Stimulated activated memory B cell treated with anti-CD40 and anti-IgM and Interleukin-4, amounts not matched to agents 10 μg/mL and 1 μg/mL and 100 μg/mL, for 72 hours (primary cell): ENCODE data around the gene LMO7.

Experiments
- ATAC-seq: fragments of 150-1000 bp; cut with Tn5 transposase; 2 replicates; pipeline ENCODE4 v1.10.0; 2021
- H3K27ac Mint-ChIP-seq: one replicate; pipeline ENCODE4 v1.8.0; 2022; ENCODE audit warnings: mild to moderate bottlenecking, mixed read lengths
- H3K27me3 Mint-ChIP-seq: one replicate; pipeline ENCODE4 v1.8.0; 2022; ENCODE audit warnings: mixed read lengths
- H3K36me3 Mint-ChIP-seq: one replicate; pipeline ENCODE4 v1.8.0; 2022; ENCODE audit warnings: mixed read lengths
- H3K4me1 Mint-ChIP-seq: one replicate; pipeline ENCODE4 v1.8.0; 2022; ENCODE audit warnings: mixed read lengths
- H3K4me3 Mint-ChIP-seq: one replicate; pipeline ENCODE4 v1.8.0; 2022; ENCODE audit warnings: mild to moderate bottlenecking, moderate library complexity, mixed read lengths
- H3K9me3 Mint-ChIP-seq: one replicate; pipeline ENCODE4 v1.8.0; 2022; ENCODE audit warnings: mixed read lengths

LMO7 gene

DNA sequence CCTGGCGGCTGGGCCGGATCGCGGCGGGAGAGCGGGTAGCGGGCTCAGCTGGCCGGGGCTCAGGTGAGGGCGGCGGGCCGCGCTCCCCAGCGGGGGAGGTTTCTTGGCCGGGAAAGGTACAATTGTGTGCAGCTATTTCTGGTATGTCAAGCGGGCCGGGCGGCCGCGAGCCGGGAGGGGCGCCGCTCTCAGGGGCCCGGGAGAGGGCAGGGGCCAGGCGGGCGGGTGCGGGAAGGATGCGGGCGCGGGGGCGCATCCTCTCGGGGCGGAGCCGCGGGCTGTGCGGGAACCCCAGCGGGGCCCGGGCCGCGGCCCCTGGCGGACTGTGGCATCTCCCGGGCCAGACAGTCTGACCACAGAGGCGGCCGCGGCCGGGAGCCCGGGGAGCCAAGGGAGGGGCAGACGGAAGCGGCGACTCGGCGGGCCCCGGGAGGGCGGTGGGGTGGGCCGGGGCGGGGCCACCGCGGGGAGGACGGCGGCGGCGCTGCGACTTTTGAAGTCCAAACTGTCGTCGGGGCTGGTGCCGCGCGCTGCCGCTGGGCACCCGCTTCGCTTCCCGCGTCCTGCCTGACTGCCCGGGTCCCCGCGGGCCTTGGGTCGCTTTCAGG lies at the start of gene LMO7:
TSS of gene LMO7 (plus strand) at position 503 of the 608 bp plus-strand sequence. CDS start 328 bp downstream, outside the sequence.
- Mint-ChIP-seq H3K36me3 (no peaks in the 10 kb centered on the region), H3K9me3 (no peaks in the 10 kb centered on the region), H3K27me3 (no peaks in the 10 kb centered on the region), H3K4me3 (peak within 1 kb of the TSS; percentile 79), H3K4me1 (peaks cover 6% of the 10 kb centered on the region), H3K27ac (peak within 1 kb of the TSS; percentile 35)
- peak; percentile 81 for ATAC-seq

DNA sequence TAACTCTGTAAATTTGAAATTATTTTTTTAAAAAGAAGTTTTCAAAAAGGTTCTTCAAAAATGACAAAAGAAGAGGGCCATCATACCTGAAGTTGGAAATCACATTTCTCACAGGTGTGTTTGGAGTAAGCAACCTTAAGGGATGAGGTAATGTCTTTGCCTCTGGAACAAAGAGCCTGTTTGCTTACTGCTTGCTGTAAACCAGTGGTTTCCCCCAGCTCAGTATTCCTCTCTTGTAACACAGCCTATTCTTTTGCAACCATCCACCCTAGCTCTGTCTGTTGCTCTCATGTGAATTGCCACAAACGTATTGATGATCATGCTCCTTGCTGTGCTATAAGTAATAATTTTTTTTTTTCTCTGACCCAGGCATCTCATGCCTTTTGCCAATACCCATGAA lies 48.5 kb upstream of the LMO7 start:
- Mint-ChIP-seq H3K4me1 (peaks cover 23% of the 10 kb centered on the region), H3K4me3 (no peak overlapping the region), H3K27ac (peak overlapping the region; percentile 49)

DNA sequence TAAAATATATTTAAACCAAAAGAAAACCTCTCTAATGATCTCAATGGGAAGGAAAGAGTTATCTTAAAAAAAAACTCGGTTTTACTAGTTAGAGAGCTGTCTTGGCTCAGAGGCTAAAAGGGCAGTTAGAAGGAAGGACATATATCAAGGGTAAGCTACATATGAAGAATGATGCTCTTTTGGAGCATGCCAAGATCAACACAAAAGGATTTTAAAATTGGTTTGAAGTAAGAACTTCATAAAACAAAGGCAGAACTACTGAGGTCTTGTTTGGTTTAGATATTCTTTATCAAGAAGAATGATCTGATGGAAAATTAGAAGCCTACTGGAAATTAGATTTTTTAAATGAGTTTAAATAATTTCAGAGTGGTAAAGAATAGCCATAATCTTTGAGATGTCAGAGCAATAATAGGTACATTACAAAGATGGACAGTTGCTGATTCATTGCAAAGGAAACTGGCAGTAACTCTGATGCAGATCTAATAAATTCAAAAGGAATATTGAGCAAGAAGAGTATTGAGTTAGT lies 39.4 kb upstream of the LMO7 start:
- no peaks in the 10 kb centered on the region for H3K9me3 Mint-ChIP-seq

More for the DNA sequence above, 48.5 kb upstream of the LMO7 start:
- H3K9me3 Mint-ChIP-seq: peaks cover 6% of the 10 kb centered on the region
- no peak for ATAC-seq
- no peaks in the 10 kb centered on the region for H3K27me3 Mint-ChIP-seq
- peaks cover 54% of the 10 kb centered on the region for H3K36me3 Mint-ChIP-seq

DNA sequence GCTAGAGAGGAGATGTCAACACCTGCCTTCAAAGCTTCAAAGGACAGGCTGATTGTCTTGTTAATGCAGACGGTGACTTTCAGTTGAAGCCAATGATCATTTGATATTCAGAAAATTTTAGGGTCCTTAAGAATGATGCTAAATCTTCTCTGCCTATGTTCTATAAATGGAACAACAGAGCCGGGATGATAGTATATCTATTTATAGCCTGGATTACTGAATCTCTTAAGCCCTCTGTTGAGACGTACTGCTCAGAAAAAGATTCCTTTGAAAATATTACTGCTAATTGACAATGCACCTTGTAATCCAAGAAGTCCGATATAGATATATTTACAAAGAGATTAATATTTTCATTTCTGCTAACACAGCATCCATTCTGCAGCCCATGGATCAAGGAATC lies 35.8 kb upstream of the LMO7 start:
- H3K27ac Mint-ChIP-seq: no peak overlapping the region
- H3K36me3 Mint-ChIP-seq: peaks cover 39% of the 10 kb centered on the region
- H3K4me3 Mint-ChIP-seq: no peak overlapping the region
- no peak for ATAC-seq
- H3K9me3 Mint-ChIP-seq: no peaks in the 10 kb centered on the region
- H3K4me1 Mint-ChIP-seq: no peaks in the 10 kb centered on the region
- H3K27me3 Mint-ChIP-seq: no peaks in the 10 kb centered on the region

More for the DNA sequence above, 39.4 kb upstream of the LMO7 start:
- Mint-ChIP-seq H3K4me3 (no peak overlapping the region), H3K27me3 (no peaks in the 10 kb centered on the region), H3K27ac (no peak overlapping the region), H3K36me3 (peaks cover 41% of the 10 kb centered on the region), H3K4me1 (no peaks in the 10 kb centered on the region)
- ATAC-seq: no peak

DNA sequence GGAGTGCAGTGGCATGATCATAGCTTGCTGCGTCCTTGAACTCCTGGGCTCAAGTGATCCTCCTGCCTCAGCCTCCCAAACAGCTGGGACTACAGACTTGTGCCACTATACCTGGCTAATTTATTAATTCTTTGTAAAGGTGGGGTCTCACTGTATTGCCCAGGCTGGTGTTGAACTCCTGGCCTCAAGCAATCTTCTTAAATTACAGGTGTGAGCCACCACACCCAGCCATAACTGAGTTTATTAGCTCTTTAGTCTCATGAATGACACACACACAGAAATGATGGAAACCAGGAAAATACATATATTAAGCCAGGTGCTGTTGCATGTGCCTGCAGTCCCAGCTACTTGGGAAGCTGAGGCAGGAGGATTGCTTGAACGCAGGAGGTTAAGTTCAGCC lies 33.1 kb upstream of the LMO7 start:
- ATAC-seq: no peak
- H3K27me3 Mint-ChIP-seq: no peaks in the 10 kb centered on the region
- peaks cover 37% of the 10 kb centered on the region for H3K36me3 Mint-ChIP-seq
- no peaks in the 10 kb centered on the region for H3K9me3 Mint-ChIP-seq
- H3K27ac Mint-ChIP-seq: no peak overlapping the region
- no peak overlapping the region for H3K4me3 Mint-ChIP-seq
- H3K4me1 Mint-ChIP-seq: no peaks in the 10 kb centered on the region

DNA sequence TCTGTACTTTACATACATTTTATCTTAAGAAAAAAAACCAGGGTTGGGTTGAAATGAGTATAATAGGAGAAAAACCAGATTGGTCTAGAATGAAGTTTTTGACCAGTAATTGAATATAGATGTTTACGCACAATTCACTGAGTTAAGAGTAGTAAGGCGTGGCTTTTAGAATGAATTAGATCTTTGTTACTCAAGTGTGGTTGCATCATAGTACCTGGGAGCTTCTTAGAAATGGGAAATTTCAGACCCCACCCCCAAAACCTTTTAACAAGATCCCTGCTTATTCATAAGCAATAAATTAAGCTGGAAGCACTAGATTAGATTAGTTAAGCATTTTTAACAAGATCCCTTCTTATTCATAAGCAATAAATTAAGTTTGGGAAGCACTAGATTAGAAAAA lies 28.7 kb upstream of the LMO7 start:
- Mint-ChIP-seq H3K9me3 (no peaks in the 10 kb centered on the region), H3K27ac (no peak overlapping the region), H3K27me3 (no peaks in the 10 kb centered on the region), H3K36me3 (peaks cover 29% of the 10 kb centered on the region), H3K4me3 (no peak overlapping the region), H3K4me1 (no peaks in the 10 kb centered on the region)
- no peak for ATAC-seq

DNA sequence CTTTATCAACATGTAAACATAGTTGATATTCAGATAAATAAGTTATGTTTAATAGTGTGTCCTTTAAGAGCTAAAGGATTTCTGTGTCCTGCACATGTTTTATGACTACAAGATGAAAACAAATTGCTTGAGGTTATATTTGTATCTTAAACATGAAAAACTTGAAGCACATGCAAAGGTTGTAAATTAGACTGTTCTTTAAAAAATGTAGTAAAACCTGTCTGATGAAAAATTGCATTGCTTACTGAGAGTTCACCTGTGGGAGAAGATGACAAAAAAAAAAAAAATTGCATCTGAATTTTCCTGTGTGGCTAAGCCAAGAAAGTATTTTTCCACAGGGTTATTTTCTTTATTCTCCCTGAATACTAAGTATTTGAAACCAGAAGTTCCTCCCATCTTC lies 25.7 kb upstream of the LMO7 start:
- Mint-ChIP-seq H3K27me3 (no peaks in the 10 kb centered on the region), H3K4me1 (no peaks in the 10 kb centered on the region), H3K4me3 (no peak overlapping the region), H3K36me3 (peaks cover 46% of the 10 kb centered on the region), H3K9me3 (no peaks in the 10 kb centered on the region), H3K27ac (no peak overlapping the region)
- no peak for ATAC-seq

DNA sequence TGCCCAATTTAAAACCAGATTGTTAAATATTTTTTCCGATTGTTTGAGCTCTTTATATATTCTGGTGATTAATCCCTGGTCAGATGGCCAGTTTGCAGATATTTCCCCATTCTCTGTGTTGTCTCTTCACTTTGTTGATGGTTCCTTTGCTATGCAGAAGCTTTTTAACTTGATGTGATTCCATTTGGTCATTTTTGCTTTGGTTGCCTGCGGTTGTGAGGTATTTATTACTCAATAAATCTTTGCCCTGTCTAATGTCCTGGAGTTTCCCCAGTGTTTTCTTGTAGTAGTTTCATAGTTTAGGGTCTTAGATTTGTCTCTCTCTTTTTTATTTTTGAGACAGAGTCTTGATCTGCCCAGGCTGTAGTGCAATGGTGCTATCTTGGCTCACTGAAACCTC lies 23.8 kb upstream of the LMO7 start:
- Mint-ChIP-seq H3K4me1 (no peaks in the 10 kb centered on the region), H3K27me3 (no peaks in the 10 kb centered on the region), H3K4me3 (no peak overlapping the region), H3K36me3 (peaks cover 41% of the 10 kb centered on the region), H3K27ac (no peak overlapping the region), H3K9me3 (no peaks in the 10 kb centered on the region)
- ATAC-seq: no peak

DNA sequence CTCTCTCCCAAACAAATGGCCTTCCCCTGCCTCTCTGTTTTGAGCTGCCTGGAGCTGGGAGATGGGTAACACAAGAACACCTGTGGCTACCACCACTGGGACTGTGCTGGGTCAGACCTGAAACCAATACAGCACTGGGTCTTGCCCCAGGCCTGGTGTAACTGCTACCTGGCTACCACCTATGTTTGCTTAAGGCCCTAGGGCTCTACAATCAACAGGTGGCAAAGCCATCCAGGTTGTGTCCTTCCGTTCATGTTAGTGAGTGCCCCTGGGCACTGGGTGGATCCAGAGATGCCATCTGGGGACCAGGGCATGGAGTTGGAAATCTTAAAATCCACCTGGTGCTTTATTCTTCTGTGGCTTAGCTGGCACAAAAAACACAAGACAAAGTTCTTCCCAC lies 18.9 kb upstream of the LMO7 start:
- Mint-ChIP-seq H3K9me3 (no peaks in the 10 kb centered on the region), H3K27me3 (no peaks in the 10 kb centered on the region), H3K4me3 (no peak overlapping the region), H3K36me3 (peaks cover 40% of the 10 kb centered on the region), H3K27ac (no peak overlapping the region), H3K4me1 (no peaks in the 10 kb centered on the region)
- ATAC-seq: no peak

DNA sequence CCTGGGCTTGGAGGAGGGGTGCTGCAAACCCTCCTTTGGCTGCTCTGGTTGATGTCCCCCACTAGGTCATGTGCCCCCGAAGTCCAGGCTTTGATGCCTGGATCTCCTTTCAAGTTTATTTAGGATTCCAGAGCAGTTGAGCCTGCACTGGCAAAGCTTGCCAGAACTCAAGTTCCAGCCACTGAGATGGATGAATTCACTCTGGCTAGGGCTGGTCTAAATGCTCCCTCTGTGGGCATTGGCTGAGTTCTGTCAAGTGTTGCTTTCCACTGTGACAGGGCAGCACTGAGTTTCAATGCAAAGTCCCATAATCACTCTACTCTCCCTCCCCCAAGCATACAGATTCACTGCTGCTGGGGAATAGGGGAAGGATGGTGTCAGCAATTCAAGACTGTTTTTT lies 17.8 kb upstream of the LMO7 start:
- ATAC-seq: no peak
- Mint-ChIP-seq H3K36me3 (peaks cover 36% of the 10 kb centered on the region), H3K4me1 (no peaks in the 10 kb centered on the region), H3K27ac (no peak overlapping the region), H3K9me3 (no peaks in the 10 kb centered on the region), H3K4me3 (no peak overlapping the region), H3K27me3 (no peaks in the 10 kb centered on the region)

DNA sequence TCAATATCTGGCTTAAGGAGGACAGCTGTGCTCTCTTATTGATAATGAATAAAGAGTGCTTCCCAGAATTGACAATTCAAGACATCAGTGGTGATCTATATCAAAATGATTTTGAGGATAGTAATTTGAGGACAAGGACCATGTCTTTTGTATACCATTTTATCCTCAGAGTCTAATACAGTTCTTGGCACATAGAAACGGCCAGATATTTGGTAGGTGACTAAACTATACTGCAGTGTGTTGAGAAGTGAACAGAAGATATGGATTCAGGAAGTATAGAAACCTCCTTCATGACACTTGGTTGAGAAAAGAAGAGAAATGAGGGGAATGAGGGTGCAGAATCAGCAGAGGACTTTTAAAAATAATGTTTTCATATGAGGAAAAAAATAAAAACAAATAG lies 16.1 kb upstream of the LMO7 start:
- H3K9me3 Mint-ChIP-seq: no peaks in the 10 kb centered on the region
- no peak overlapping the region for H3K27ac Mint-ChIP-seq
- no peak overlapping the region for H3K4me3 Mint-ChIP-seq
- peaks cover 37% of the 10 kb centered on the region for H3K36me3 Mint-ChIP-seq
- no peaks in the 10 kb centered on the region for H3K4me1 Mint-ChIP-seq
- H3K27me3 Mint-ChIP-seq: no peaks in the 10 kb centered on the region
- ATAC-seq: no peak

DNA sequence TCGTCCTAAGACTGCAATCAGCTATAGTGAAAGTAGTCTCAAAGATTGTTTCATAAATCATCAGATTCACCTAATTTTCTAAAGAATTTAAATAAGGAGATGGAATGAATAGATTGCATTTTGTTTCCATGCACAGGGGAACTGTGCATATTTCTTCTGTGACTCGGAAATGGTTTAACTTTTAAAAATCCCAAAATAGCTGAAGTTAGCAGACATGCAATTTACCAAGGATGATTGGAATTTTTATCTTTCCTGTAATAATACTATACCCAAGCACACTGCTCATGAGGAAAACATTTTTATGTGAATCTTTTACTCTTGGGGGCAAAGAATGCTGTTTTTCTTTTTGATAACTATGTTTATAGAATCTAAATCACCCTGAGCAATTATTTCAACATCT lies 15.0 kb upstream of the LMO7 start:
- no peak overlapping the region for H3K4me3 Mint-ChIP-seq
- no peaks in the 10 kb centered on the region for H3K9me3 Mint-ChIP-seq
- H3K27ac Mint-ChIP-seq: no peak overlapping the region
- H3K27me3 Mint-ChIP-seq: no peaks in the 10 kb centered on the region
- H3K4me1 Mint-ChIP-seq: no peaks in the 10 kb centered on the region
- H3K36me3 Mint-ChIP-seq: peaks cover 39% of the 10 kb centered on the region
- no peak for ATAC-seq

DNA sequence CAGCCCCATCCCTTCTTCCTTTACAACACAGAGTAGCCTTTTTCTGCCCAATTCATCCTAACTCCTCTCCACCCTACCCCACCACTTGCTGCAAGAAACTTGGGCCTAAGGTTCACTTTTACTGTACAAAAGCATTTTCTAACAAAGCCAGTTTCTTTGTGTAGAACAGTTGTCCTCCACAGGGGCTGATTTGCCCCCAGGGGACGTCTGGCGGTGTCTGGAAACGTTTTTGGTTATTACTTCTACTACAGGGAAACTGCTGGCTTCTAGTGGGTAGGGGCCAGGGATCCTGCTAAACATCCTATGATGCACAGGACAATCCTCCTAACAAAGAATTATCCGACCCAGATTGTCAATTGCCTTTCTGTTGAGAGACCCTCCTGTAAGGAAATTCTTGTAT lies 7.3 kb upstream of the LMO7 start:
- Mint-ChIP-seq H3K4me1 (no peaks in the 10 kb centered on the region), H3K36me3 (peaks cover 30% of the 10 kb centered on the region), H3K9me3 (no peaks in the 10 kb centered on the region), H3K4me3 (no peak overlapping the region), H3K27me3 (no peaks in the 10 kb centered on the region), H3K27ac (no peak overlapping the region)
- no peak for ATAC-seq

DNA sequence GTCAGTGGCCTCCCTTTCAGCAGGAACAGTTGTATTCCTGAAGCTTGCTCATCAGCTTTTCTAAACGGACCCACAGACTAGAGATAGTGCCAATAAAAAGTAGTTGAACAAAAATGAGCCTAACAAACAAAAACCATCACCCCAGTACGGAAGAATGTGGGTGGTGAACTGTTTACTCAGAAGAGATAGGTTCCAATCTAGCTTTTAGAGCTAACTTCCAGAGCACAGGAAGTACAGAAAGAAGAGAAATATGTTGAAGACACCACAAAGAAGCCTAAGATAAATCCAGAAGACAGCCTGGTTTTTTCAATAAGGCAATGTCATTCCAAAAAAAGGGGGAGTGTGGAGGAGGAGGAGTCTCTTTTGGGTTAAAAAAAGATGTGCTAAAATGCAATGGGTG lies 2.8 kb upstream of the LMO7 start:
- Mint-ChIP-seq H3K27ac (no peak overlapping the region), H3K9me3 (no peaks in the 10 kb centered on the region), H3K4me1 (peaks cover 6% of the 10 kb centered on the region), H3K27me3 (no peaks in the 10 kb centered on the region), H3K4me3 (no peak overlapping the region), H3K36me3 (no peaks in the 10 kb centered on the region)
- no peak for ATAC-seq

DNA sequence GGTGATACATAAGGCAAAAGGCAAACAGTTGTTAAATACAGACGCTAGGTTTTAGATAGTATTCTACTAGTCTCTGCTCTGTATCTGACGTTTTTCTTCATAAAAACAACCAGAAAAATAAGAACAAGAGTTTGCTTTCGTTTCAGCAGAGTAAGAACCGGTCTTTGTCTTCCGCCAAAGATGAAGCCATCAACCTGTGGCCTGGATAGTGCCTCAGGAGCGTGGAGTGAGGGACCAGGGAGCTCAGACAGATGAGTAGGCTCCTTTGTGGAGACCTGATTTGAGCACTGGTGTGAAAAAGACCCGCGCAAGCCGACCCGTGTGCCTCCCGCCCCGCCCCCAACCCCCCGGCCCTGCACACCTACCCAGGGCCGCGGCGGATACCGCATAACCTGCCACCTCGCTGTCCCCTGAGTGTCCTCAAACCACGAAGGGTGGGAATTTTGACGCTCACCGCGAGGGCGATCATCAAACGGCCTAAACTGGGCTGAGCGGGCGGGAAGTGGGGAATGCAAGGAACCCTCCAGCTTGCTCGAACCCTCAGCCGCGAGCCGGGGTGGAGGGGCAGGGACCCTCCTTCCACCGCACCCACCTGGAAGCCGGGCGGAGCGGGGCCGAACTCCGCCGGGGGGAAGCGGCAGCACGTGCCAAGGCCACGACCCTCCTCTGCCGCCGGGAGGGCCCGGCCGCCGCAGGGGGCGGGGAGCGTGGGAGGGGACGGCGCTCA lies 866 bp upstream of the LMO7 start:
- ATAC-seq: peak; percentile 14
- Mint-ChIP-seq H3K27me3 (no peaks in the 10 kb centered on the region), H3K36me3 (no peaks in the 10 kb centered on the region), H3K4me1 (peaks cover 6% of the 10 kb centered on the region), H3K27ac (peak overlapping the region; percentile 53), H3K9me3 (no peaks in the 10 kb centered on the region), H3K4me3 (peak overlapping the region; percentile 79)
